HG03159 (cell line): ENCODE measurements around the gene RNF13.
A peak's percentile ranks its signal among the peaks of the same experiment; 100 is the strongest.
"Not testable (repeated sequence)": the region's sequence is repeated elsewhere in the genome, so short reads cannot be mapped to it uniquely, and the experiment has no call there.

Experiments
- ATAC-seq: cut with Tn5 transposase; IDR thresholded peaks from one replicate; pipeline ENCODE4 v1.9.1; 2021; ENCODE audit warnings: mild to moderate bottlenecking, moderate library complexity; ENCODE audit not compliant: unreplicated experiment

Gene RNF13

DNA sequence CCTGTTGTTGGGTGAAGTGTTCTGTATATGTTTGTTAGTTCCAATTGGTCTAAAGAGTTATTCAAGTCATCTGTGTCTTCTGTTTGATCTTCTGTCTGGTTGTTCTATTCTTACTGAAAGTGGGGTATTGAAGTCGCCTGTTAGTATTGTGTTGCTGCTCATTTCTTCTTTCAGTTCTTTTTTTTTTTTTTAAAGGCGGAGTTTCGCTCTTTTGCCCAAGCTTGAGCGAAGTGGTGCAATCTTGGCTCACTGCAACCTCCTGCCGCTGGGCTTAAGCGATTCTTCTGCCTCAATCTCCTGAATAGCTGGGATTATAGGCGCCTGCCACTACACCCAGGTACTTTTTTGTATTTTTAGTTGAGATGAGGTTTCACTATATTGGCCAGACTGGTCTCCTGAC is 134.2 kb downstream of the RNF13 start:
- ATAC-seq, result no peak

DNA sequence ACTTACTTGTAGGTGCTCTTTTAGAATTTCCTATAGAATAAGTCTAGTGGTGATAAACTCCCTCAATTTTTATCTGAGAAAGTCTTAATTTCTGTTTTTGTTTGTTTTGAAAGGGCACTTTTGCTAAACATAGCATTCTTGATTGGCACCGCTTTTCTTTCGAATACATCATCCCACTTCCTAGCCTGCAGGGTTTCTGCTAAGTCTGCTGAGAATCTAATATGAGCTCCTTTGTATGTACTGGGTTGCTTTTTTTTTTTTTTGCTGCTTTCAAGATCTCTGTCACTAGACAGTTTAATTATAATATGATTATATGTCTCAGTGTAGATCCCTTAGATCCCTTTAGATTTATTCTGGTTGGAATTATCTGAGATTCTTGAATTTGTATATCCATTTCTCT is 136.2 kb downstream of the RNF13 start:
- no peak for ATAC-seq

DNA sequence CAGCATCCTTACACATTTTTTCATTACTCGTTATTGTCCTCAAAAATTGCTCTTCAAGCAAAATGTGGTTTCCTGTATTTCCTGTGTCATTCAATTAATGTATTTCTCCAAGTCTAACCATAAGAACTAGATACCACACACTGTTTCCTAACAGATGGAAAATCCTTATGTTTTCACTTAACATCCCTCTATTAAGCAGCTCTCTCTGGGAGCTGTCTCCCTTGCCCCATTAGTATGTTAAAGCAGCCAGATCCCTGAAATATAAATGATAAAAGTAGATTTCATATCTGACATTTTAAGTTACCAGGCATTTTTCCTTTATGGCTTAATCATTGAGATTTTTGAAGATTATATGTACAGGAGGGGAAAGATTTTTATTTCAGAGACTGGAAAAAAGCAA is 141.8 kb downstream of the RNF13 start:
- no peak for ATAC-seq

DNA sequence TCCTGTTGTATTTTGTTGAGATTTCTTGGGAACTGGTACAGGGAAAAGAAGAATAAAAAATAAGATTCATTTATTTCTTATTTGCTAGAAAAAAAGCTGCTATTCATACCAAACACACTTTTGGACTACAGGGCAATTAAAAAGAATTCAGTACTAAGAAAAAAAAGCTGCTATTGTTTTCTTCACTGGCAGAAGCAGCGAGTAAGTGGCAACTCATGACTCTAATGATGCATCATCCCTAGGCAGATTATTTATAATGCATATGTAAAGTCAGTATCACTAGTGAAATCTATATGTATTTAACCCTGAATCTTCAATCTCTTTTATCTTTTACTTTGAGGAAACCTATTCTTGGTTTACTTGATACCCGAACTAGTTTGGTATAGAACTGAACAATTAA is 142.4 kb downstream of the RNF13 start:
- no peak for ATAC-seq

DNA sequence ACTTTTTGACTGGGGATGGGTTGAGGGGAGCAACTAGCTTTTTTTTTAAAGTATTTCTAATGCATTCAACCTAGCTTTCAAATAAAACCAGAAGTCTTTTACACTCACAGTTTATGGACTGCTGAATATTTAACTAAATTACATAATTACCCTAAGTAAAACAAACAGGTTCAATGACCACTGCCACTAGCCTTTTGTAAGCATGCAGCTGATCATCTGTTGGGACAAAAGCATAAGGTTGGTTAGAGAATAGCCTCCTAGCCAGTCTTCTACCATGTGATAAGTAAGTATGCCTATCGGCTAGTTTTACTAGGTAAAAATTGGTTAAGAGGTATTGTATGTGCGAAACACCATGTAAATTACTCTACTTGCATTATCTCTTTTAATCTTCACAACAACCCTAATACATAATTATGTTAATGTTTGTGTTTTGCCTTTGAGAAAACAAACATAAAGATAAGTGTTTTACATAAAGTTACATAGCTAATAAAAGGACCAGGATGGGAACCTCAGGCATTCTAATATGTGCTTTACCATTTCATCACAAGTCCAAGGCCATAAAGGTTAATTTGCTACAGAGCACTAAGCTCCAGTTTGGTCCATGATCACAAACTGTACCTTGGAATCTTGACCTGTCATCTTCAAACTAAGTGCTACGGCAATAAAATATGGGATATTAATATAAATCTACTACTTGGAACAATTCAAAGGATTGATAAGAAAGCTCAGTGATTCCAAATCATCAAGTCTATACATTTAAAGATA is 144.5 kb downstream of the RNF13 start:
- ATAC-seq, result no peak

DNA sequence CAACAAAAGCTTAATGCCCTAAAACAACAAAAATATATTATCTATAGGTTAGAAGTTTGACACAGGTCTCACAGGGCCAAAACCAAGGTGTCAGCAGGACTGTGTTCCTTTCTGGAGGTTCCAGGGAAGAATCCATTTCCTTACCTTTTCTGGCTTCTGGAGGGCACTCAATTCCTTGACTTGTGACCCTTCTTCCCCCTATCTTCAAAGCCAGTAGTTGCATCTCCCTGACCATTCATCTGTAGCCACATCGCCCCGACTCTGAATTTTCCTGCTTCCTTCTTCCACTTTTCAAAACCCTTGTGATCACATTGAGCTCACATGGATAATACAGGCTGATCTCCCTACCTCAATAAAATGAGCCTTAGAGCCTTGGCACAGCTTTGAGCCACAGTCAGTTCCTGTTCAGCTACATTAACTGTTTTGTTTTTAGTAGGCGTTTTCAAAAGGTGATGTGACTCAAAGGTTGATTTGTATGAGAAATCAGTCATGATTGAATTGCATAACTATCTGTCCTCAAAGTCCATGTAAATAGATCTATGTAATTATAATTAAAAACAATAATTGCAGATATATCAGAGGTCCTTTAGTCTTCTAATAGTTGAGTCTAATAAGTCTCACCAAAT is 145.3 kb downstream of the RNF13 start:
- ATAC-seq, result no peak

DNA sequence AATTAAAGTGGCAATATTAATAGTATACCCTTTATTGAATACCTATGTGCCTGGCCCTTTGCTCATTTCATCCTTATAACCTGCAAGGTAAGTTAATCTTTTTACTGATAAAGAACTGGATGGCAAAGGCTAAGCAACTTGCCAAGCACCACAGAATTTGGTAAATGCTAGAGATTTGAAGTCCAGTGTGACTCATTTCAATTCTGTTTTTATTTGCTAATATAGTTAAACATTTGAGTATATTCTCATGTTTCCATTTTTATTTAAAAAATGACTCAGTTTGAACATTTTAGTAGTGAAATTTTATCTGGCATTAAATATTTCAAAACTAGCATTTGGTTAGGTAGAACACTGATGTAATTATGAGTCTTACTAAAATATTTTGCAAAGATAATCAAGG is 146.4 kb downstream of the RNF13 start:
- no peak for ATAC-seq

DNA sequence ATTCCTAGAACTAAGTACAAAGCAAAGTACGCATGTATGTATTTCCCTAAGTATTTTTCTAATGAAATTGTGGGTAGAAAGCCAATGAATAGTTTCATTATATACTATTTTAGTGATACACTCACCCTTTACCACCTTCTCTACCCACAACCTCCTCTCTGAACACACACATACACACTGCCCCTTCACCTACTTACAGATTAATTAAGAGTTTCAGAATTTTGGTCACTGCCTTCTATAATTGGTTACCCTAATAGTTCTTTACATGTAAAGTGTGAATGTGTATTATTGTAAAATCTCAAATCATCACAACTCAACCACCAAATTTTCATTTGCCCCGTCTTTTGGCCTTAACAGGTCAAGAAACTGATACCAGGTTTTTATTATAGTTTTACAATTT is 150.5 kb downstream of the RNF13 start:
- no peak for ATAC-seq

DNA sequence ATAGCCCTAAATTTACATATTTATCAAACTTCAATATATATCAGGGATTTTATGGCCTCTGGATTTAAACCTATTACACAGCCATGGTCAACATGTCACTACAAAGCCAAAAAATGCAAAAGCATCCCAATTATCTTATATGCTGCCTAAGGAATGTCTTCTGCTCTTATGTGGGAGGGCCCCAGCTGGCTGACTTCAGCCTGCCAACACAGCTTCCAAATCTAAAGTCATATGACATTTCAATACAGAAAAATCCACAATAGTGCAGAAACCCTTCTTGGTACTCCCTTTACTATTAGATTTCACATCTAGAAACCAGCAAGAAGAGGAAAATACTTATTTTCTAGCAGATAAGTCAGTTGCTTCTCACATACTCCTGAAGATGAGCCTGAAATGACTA is 151.3 kb downstream of the RNF13 start:
- ATAC-seq, result no peak

DNA sequence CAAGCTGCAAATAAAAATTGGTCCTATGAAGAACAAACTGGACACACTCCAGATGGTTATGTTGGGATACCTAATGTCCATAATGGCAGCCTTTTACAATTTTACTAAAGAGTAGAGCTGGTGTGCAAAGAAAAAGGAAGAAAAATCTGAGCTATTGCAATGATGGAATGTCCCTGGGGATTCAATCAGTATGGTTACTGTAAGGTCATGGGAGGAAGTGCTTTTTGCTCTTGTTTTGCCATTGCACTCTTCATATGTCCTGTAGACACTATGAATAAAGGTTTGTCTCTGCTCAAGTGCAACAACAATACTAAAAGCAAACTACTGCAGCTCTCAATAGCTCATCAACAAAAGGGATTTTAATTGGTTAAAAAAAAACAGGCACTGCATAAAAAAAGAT is 152.3 kb downstream of the RNF13 start:
- no peak for ATAC-seq

DNA sequence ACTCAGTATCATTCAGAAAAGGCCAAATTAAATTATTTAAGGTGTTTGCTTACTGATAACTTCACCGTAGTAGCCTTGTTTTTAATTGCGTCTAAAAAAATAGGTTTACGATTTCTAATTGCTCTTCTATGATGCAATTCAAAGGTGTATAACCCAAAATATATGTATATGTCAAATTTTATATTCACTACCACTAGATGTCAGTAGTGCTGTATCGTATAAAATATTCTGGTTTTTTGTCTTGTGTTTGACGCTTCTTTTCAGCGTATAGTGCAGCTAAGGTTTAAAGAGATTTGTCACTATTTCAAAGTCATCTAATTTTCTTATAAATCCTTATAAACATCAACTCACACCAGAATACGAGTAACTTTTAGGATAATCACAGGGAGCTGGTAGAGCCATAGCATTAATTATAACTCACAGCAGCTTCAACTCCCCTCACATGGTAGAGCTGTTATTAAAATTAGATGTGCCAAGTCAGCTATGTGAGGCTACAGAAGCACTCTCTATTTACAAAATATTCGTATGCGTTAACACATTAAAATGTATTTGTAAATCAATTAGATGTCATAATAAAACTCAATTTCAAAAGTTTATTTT is 154.2 kb downstream of the RNF13 start:
- ATAC-seq, result no peak

DNA sequence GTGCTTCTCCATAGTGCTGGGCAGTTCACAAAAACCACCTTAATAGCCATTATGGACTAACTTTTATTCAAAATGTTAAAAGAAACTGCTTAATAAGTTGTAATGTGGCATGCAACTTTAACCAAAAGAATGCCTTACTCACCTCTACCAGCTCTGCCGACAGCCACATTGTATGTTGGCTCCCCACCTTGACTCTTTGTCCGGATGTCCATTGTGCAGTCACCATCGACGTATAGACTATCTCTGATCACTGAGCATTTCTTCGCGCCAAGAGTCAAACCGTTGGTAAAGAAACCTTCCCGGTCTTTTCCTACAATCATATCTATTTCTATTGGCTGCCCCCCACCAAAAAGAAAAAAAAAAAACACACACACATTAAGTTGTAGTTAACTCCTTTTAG is 155.2 kb downstream of the RNF13 start:
- ATAC-seq, result no peak

DNA sequence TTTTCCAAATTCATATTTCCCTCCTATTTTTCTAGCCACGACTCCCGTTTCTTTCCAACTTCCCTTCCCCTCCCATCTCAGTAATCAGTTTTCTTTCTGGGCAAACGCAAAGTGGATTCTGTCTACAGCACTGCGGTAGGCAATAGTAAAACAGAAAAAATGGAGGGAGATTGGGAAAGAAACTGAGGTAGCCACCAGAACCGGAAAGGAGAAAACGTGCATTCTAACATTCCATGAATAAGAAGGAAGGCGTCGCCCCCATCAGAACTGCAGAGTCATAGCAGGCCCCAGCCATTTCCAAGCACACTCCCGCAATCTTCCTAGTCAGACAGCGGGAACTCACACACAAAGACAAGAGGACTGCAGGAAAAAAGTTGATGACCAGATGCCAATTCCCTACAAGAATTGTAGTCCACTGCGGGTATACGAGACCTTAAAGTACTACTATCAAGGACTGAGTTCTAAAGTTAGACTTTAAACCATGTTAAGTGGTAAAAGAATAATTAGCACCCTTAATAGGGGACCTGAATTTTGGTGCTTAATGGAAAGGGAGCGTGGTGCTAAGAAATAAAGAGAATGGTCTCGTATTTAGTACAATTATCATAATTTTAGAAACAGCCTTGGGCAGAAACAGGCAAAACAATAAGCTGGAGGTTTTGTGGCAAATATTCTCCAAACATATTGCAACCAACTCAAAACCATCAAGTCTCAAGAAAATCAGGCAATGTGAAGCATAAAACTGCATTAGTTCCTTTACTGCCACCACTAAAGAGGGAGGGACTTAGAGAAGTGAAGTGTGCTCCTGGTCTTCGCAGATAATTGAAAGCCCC is 156.3 kb downstream of the RNF13 start:
- ATAC-seq, result no peak

DNA sequence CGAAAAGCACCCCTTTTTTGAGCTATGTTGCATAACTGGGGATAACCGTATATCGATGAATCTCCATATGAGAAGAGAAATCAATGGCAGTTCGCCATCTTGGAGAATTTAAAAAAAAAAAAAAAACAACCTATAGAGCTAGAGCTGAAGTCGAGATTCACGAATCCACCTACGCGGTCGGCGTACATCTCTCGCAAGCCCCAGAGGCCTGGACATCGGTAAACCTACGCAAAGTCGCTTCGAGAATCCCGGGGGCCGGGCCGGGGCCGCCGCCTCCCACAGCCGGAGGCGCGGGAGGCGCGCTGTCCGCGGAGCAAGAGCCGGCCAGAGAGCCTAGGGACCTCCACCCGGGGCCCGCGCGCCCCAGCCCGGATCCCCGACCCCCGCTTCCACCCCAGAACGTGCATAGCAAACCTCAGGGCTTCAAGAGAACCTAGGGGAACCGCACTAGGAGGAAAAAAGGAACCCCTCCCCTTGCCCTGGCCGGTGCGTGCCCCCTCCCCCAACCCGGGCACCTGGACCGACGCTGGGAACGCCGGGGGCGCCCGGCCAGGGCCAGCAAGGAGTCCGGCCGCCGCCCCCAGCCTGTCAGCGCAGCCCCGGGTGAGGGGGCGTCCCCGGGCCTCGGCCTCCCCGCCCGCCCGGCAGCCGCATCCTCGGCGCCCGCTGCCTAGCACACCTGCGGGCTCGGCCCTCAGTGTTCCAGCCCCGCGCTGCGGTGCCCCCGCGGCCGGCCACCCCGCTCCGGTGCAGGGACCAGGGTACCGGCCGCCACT is 157.1 kb downstream of the RNF13 start:
- peak; percentile 64 for ATAC-seq

DNA sequence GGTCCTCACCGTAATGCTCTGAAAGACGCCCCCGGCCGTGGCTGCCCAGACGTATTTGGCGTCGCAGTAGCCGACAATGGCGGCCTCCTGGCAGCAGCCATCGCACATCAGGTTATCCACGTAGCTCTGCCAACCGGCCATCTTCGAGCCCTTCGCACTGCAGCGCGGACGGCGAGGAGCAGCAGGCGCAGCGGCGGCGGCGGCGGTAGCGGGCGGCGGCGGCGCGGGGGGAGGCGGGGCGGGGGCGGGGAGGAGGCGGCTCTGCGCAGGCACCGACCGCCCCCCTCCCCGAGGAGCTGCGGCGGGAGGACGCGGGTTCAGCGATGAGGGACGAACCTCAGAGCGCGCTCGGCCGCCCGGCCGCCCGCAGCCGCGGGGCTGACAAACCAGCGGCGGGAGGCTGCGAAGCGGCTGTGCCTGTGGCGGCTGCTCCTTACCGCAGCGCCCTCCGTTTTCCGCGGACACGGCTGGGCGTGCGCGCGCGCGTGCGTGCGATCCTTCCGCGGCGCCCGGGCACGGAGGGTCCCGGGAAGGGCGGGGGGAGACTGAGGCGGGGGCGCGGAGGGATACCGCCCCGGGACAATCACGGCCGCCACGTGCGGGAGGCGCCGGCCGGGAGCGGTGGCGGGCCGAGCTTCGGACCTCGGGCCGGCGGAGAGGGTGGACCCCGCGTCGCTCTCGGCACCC is 157.8 kb downstream of the RNF13 start, which contains the start of gene PFN2:
TSS of gene PFN2 (minus strand) at position 180 of the 687 bp plus-strand sequence. CDS start at position 141, 39 bp downstream.
- ATAC-seq, result peak; percentile 44

DNA sequence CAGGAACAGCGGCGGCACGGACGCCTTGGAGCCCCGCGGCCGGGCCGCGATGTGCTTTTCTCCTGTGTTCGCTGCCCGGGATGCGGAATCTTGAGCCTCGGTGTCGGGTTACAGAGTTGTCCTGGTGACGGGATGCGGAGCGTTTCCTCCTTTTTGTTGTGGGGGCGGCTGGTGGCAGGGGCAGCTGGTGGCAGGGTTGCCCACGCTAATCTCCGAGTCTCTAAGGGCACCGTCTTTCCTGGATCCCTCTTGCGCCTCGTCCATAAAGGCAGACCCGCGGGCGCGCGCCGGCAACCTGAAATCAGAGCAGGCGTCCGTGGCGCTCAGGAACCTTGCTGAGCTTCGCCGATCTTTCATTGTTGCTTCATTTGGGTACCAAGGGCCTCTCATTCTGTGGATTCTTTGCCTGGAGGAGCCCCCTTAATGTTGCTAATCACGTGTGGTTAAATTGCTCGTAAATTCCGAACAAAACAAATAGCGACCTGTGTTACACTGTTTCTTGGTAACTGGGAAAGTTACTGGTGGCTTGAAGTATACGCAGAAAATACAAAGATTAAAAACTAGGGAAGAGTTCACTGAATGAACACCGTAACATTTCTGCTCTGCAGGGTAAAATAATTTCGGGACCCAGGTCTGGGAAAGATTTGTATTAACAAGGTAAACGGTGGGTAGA is 158.5 kb downstream of the RNF13 start:
- no peak for ATAC-seq

DNA sequence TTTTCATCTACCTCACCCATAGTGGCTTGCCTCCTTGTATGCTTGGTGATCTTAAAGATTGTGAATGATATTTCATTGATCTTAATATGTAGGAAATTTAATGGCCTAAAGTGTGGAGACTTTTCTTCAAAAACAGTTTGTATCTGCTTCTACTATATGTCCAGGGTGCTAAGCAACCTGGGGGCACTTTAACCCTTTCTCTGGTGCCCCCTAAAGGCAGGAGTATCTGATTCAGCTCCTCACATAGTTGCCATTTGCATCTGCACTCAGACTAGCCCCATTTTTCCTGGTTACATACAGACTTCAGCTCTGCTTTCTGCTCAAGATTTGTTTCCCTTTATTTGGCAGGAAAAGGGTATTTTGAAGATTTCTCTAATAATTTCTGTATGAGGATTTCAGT is 162.9 kb downstream of the RNF13 start:
- ATAC-seq, result no peak

DNA sequence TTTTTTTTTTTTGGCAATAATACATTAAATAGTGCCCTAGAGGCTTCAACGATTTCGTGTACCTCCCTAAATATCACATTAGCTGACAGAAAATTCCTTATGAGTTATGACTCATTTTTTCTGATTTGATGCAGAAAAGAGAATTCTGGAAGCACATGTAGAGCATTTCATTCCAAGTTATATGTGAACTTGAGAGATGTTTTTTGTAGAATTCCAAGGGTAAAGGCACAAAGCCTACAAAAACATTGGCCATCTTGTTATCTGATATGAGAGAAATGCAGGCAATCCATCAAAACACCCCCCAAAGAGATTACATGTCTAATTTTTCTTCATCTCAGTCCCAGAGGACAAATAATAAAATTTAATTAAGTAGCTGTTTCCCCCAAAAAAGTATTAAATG is 164.4 kb downstream of the RNF13 start:
- no peak for ATAC-seq

DNA sequence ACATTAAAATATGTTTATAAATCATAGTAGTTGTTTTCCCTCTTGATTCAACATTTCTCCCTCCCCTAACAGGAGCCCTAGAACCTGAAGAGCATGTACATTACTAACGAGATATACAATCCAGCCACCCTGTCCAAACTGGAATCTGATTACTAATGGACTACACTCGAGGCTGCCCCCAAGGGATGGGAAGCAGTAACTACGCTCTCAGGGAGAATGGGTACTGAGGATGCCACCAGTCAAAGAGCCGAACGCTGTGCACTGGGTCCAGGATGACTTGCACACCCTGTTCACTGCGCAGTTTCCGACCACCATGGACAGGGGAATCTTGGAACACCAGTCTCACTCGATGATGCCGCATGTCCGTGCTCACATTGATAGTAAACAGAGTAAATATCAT is 169.0 kb downstream of the RNF13 start:
- not testable (repeated sequence) for ATAC-seq
